Stimulated activated memory B cell treated with anti-CD40 and anti-IgM and Interleukin-4, amounts not matched to agents 10 μg/mL and 1 μg/mL and 100 μg/mL, for 72 hours (primary cell): ENCODE data around the gene ITPKC.

ENCODE experiments used
- ATAC-seq: fragments of 150-1000 bp; cut with Tn5 transposase; 2 replicates; pipeline ENCODE4 v1.10.0; 2021
- H3K27ac Mint-ChIP-seq: one replicate; pipeline ENCODE4 v1.8.0; 2022; ENCODE audit warnings: mild to moderate bottlenecking, mixed read lengths
- H3K27me3 Mint-ChIP-seq: one replicate; pipeline ENCODE4 v1.8.0; 2022; ENCODE audit warnings: mixed read lengths
- H3K36me3 Mint-ChIP-seq: one replicate; pipeline ENCODE4 v1.8.0; 2022; ENCODE audit warnings: mixed read lengths
- H3K4me1 Mint-ChIP-seq: one replicate; pipeline ENCODE4 v1.8.0; 2022; ENCODE audit warnings: mixed read lengths
- H3K4me3 Mint-ChIP-seq: one replicate; pipeline ENCODE4 v1.8.0; 2022; ENCODE audit warnings: mild to moderate bottlenecking, moderate library complexity, mixed read lengths
- H3K9me3 Mint-ChIP-seq: one replicate; pipeline ENCODE4 v1.8.0; 2022; ENCODE audit warnings: mixed read lengths

Gene ITPKC

DNA sequence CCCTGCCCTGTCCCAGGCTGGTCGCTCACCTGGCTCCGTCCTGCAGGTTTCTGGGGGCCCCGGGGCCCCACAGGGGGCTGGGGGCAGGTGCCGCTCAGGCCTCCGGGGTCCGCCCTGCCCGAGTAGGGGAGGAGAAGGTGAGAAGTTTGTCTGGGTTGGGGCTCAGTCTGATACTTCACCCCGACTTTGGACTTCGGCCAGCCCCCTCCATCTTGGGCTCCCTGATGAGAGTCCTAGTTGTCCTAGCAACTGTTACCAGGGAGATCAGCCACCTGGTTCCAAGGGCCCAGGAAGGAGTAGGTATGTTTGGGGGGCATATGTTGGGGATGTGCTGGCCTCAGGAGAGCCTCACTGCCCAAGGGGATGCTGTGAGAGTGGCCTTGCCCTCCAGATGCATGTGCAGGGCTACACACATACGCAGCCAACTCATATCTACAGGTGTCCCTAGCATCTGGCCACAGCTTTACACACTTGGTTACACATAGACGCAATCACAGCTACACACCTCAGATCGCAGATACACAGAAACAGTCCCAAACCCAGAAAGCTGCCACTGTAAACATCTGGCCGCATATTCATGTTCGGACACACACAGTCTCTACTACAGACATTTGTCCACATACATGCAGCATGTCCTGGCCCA lies 29.9 kb upstream of the ITPKC start:
- ATAC-seq, result no peak
- H3K4me1 Mint-ChIP-seq, result peaks cover 10% of the 10 kb centered on the region
- H3K9me3 Mint-ChIP-seq, result no peaks in the 10 kb centered on the region
- no peaks in the 10 kb centered on the region for H3K27me3 Mint-ChIP-seq
- H3K27ac Mint-ChIP-seq, result no peak overlapping the region
- peaks cover 34% of the 10 kb centered on the region for H3K36me3 Mint-ChIP-seq
- no peak overlapping the region for H3K4me3 Mint-ChIP-seq

DNA sequence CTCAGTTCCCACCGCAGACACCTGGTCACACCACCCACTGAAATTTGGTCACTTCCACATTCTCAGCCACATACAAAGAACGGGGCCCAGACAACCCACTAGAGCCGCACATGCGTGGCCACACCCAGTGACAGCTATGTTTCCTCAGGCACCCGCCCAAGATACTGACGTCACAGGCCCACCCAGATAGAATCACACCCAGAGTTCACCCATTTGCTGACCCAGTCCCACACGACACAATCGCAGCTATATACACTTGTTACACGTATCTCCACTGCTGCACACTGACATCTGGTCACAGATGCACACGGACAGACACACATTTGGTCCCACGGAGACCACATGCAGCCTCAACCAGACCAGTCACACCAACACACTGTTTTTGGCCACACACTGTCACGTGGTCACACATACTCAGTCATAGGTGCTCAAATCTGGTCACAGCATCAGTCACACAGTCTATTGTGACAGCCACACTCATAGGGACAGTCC lies 29.3 kb upstream of the ITPKC start:
- peaks cover 10% of the 10 kb centered on the region for H3K4me1 Mint-ChIP-seq
- no peak overlapping the region for H3K27ac Mint-ChIP-seq
- H3K9me3 Mint-ChIP-seq, result no peaks in the 10 kb centered on the region
- no peaks in the 10 kb centered on the region for H3K27me3 Mint-ChIP-seq
- peak; percentile 68 for ATAC-seq
- peaks cover 31% of the 10 kb centered on the region for H3K36me3 Mint-ChIP-seq
- no peak overlapping the region for H3K4me3 Mint-ChIP-seq

DNA sequence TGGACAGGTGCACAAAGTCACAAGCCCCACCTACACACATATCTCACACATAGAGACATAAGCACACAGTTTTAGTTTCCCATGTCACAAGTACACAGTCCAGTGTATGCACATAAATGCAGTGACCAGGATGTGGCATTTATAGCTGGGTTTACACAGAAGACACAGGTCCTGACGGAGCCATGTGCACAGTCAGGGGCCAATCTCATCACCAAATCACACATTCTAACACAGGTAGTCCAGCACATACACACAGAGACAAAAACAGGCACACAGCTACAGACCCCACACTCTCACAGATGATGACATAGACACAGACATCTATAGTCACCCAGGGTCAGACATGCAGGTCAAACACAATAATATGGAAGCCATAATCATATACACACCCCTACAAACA lies 28.6 kb upstream of the ITPKC start:
- H3K4me3 Mint-ChIP-seq, result no peak overlapping the region
- no peak for ATAC-seq
- H3K36me3 Mint-ChIP-seq, result peaks cover 31% of the 10 kb centered on the region
- H3K4me1 Mint-ChIP-seq, result peaks cover 10% of the 10 kb centered on the region
- H3K9me3 Mint-ChIP-seq, result no peaks in the 10 kb centered on the region
- H3K27me3 Mint-ChIP-seq, result no peaks in the 10 kb centered on the region
- H3K27ac Mint-ChIP-seq, result no peak overlapping the region

DNA sequence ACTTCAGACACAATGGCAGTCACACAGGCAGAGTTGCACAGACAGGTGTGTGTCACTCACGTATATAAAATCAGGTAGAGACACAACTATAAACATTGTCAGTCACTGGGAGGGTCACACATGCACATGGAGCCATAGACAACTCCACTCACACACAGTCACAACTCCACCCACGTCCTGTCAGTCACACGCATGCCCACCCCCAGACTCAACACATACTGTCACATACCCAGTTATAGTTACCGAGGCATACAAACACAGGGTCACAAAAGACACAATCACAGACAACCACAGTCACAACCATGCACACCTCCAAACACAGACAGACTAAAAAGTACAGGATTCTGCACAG lies 27.9 kb upstream of the ITPKC start:
- no peak overlapping the region for H3K27ac Mint-ChIP-seq
- no peaks in the 10 kb centered on the region for H3K27me3 Mint-ChIP-seq
- ATAC-seq, result no peak
- H3K4me1 Mint-ChIP-seq, result peaks cover 10% of the 10 kb centered on the region
- H3K9me3 Mint-ChIP-seq, result no peaks in the 10 kb centered on the region
- peaks cover 33% of the 10 kb centered on the region for H3K36me3 Mint-ChIP-seq
- H3K4me3 Mint-ChIP-seq, result no peak overlapping the region

DNA sequence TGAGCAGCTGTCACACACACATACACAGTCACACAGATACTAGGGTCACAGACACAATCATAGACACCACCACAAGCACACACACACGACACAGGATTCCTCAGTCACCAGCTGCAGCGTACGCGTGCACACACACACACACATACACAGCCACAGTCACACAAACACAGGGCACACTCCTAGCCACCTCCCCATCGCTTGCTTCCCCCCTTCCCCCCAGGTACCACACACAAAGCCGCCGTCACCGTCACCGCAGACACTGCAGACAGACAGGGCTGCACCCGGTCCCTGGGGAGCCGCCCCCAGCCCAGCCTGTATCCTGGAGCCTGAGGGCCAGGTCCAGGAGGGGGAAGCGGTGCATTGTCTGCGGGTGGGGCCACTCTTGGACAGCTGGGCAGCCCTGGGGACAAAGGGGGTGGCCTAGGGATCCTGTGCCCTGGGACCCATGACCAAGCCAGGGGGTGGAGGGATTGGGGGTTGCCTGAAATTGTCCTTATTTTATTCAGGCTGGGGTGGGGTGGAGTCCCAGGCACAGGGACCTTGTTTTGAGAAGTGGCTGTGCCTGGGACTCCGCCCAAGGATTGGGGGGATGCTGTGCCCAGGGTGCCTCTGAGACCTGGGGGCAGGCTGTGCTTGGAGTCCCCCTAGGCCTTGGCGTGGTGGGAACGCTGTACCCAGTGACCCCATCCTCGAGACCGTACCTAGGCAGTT lies 27.4 kb upstream of the ITPKC start:
- H3K4me1 Mint-ChIP-seq, result peaks cover 10% of the 10 kb centered on the region
- H3K4me3 Mint-ChIP-seq, result peak overlapping the region; percentile 54
- H3K27me3 Mint-ChIP-seq, result no peaks in the 10 kb centered on the region
- H3K36me3 Mint-ChIP-seq, result peaks cover 34% of the 10 kb centered on the region
- H3K9me3 Mint-ChIP-seq, result no peaks in the 10 kb centered on the region
- peak; percentile 49 for ATAC-seq
- no peak overlapping the region for H3K27ac Mint-ChIP-seq

DNA sequence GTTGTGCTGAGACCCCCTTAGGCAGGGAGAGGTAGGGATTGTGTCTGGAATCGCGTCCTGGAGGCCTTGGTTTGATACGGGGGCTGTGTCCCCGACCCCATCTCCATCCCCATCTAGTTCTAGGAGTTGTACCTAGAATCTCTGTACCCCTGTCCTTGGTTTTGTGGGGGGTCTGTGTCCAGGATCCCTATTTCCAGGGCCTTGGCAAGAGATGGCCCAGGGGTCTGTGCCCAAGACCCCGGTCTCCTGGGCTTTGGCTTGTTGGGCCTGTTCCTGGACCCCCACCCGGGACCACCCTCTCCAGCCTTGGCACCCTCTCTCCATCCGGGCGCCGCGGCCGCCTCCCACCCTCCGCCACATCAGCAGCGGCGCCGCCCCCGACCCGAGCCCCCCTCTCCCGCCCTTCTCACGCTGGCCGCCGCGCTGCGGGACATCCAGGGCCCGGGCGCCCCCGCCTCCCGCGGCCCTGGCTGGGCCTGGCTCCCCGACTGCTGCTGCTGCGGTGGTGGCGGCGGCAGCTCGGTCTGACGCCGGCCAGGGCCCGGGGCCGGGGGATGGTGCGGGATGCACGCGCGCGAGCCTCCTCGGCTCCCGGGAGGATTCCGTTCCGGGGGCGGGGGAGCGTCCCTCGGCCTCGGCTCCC lies 26.7 kb upstream of the ITPKC start, which contains the start of gene NUMBL:
NUMBL (minus strand) TSS at position 602 of the 643 bp plus-strand sequence; CDS start at position 434, 168 bp downstream.
- Mint-ChIP-seq H3K27me3 (no peaks in the 10 kb centered on the region), H3K9me3 (no peaks in the 10 kb centered on the region), H3K27ac (peak within 1 kb of the TSS; percentile 83), H3K36me3 (peaks cover 29% of the 10 kb centered on the region), H3K4me3 (peak within 1 kb of the TSS; percentile 92), H3K4me1 (peaks cover 10% of the 10 kb centered on the region)
- peak; percentile 39 for ATAC-seq

DNA sequence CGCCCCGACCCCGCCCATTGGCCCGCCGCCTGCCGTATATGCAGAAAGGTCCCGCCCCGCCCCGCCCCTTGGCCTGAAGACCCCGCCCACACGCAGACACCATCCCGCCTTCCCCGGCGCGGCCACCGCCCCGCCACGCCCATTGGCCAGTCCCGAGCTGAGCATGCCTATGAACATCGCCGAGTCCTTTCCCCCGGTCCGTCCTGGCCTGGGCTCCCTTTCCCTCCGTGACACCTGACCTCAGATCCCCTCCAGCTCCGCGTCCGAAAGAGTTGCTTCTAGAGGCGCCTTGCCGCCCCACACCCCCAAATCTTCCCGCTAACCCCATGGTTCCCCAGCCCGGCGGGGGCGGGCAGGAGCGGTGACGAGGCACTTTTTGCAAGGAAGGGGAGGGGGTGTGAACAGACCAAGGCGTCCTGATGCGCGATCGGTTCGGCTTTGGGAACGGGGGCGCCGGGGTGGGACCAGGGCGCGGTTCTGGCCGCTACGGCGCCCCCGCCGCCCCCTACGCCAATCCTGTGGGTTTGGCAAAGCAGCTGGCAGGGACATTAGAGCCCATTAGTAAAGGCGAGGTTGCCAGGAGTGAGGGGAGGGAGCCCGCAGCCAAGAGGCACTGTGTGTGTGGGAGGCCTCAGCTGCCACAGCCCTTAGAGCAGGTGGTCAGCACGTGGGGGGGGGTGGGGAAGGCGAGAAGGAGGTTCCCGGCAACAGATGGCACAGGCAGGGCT lies 26.1 kb upstream of the ITPKC start:
- H3K27me3 Mint-ChIP-seq, result no peaks in the 10 kb centered on the region
- peaks cover 22% of the 10 kb centered on the region for H3K36me3 Mint-ChIP-seq
- peak overlapping the region; percentile 92 for H3K4me3 Mint-ChIP-seq
- peak overlapping the region; percentile 83 for H3K27ac Mint-ChIP-seq
- no peaks in the 10 kb centered on the region for H3K9me3 Mint-ChIP-seq
- peaks cover 10% of the 10 kb centered on the region for H3K4me1 Mint-ChIP-seq
- ATAC-seq, result peak; percentile 81

DNA sequence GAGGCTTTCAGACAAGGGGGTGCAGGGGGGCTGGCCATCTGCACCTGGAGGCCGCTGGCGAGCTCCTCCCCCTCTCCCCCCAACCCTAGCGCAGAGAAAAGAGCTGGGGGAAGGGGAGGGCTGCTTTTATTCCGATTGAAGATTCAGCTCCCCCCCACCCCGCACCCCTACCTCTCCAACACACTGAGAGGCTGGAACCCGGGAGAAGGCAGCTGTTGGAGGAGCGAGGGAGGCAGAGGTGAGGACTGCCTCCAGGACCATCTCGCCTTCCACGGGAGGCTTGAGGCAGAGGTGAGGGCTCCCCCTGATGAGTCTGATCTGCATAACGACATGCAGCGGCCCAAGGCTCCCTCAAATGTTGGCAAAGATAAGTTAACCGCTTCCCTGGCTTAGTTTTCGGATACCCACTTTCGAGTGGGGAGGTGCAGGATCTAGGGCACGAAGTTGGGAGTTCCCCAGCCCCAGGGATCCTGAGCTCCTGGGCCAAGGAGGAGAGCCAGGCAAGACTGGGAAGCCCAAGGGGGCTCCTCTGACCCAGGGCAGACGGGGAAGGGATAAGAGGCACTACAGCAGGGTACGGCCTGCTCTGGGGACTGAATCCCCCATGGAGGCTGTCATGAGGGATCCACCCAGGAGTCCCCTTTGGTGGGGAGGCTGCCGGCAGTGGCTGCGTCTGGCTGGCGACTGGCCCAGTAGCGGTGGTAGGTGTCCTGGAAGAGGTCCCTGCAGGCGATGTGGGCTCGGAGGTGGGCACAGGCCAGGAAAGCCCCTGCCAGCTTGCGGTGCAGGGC lies 25.3 kb upstream of the ITPKC start:
- ATAC-seq, result no peak
- Mint-ChIP-seq H3K27me3 (no peaks in the 10 kb centered on the region), H3K36me3 (peaks cover 14% of the 10 kb centered on the region), H3K4me3 (peak overlapping the region; percentile 92), H3K27ac (peak overlapping the region; percentile 83), H3K9me3 (no peaks in the 10 kb centered on the region), H3K4me1 (peaks cover 10% of the 10 kb centered on the region)

DNA sequence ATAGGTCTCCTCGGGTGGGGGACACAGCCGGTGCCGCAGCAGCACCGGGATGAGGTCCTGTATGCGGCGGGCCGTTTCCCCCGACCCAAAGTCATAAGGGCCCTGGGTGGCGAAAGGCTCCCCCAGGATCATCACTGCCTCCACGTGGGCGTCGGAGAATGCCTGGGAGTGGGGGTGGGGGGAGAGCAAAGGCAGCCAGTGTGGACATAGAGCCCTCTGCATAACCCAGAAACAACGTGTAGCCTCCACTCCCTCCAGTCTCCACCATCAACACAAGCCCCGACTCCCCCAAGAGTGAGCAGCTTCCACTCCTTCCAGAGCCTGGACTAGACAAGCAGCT lies 24.7 kb upstream of the ITPKC start:
- no peaks in the 10 kb centered on the region for H3K27me3 Mint-ChIP-seq
- H3K36me3 Mint-ChIP-seq, result peaks cover 14% of the 10 kb centered on the region
- no peaks in the 10 kb centered on the region for H3K9me3 Mint-ChIP-seq
- peaks cover 10% of the 10 kb centered on the region for H3K4me1 Mint-ChIP-seq
- H3K27ac Mint-ChIP-seq, result peak overlapping the region; percentile 1
- ATAC-seq, result no peak
- H3K4me3 Mint-ChIP-seq, result no peak overlapping the region

DNA sequence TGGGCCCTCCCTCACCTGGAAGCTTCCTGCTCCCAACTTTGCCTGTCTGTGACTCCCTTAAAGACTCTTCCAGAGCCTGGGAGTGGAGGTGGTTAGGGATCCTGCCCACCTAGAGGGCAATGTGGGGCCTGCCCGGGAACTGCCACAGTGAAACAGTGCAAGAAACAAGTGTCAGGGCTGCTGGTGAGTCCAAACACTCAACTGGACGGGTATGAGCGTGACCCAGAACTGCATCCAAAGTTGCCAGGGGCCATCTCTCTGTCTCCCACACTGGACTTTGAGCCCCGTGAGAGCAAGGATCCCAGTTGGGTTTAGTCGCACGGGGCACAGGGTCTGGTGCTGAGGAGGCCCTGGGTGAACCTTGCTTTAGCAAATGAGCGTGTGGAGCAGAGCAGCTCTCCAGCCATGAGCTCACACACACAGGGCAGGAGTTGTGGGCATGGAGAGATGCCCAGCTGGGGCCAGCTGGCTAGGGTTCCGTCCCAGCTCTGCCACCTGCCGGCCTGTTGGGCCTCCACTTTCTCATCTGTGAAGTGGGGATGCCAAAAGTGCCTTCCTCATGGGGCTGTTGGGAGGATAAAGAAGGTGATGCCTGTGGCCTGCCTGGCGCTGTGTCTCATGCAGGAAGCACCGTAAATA lies 23.6 kb upstream of the ITPKC start:
- H3K4me1 Mint-ChIP-seq, result peaks cover 10% of the 10 kb centered on the region
- ATAC-seq, result no peak
- no peaks in the 10 kb centered on the region for H3K9me3 Mint-ChIP-seq
- no peak overlapping the region for H3K4me3 Mint-ChIP-seq
- H3K27me3 Mint-ChIP-seq, result no peaks in the 10 kb centered on the region
- peaks cover 14% of the 10 kb centered on the region for H3K36me3 Mint-ChIP-seq
- H3K27ac Mint-ChIP-seq, result peak overlapping the region; percentile 1

DNA sequence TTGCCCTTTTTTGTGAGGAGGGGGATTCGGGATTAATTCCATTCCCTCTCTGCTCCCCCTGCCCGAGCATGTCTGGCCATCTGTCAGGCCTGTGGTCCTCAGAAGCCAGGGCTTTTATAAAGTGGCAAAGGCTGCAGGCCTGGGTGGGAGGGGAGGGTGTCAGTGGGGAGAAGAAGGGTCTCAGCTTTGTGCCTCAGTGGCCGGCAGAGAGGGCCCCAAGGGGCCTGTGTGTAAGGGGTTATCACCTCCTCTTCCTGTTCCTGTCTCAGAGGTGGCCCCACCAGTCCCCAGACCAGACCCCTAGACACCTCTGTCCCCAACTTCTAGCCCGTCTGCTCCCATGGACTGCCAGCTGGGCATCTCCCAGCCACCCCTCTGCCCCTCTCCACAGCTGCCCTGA lies 23.0 kb upstream of the ITPKC start:
- no peak for ATAC-seq
- H3K27ac Mint-ChIP-seq, result peak overlapping the region; percentile 5
- no peak overlapping the region for H3K4me3 Mint-ChIP-seq
- H3K9me3 Mint-ChIP-seq, result no peaks in the 10 kb centered on the region
- peaks cover 14% of the 10 kb centered on the region for H3K36me3 Mint-ChIP-seq
- no peaks in the 10 kb centered on the region for H3K27me3 Mint-ChIP-seq
- H3K4me1 Mint-ChIP-seq, result peaks cover 10% of the 10 kb centered on the region

DNA sequence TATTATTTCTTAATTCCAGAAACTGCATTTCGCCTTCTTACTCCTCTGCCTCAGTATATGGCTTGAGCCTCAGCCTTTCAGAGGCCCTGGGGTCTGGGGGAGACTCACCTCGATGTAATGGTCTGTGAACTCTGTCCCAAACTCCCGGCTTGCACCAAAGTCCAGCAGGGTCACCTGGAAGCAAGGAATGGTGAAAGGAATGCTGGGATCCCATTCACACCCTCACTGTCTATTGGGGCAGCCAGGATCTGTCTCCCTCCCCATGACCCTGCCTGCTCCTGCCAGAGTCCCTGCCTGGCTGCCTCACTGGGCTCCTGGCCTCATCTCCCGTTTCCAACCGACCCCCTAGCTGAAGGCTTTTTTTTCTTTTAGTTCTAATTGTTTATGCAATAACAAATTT lies 21.0 kb upstream of the ITPKC start:
- Mint-ChIP-seq H3K36me3 (peaks cover 18% of the 10 kb centered on the region), H3K4me1 (peaks cover 10% of the 10 kb centered on the region), H3K9me3 (no peaks in the 10 kb centered on the region), H3K27me3 (no peaks in the 10 kb centered on the region), H3K4me3 (no peak overlapping the region), H3K27ac (no peak overlapping the region)
- no peak for ATAC-seq

DNA sequence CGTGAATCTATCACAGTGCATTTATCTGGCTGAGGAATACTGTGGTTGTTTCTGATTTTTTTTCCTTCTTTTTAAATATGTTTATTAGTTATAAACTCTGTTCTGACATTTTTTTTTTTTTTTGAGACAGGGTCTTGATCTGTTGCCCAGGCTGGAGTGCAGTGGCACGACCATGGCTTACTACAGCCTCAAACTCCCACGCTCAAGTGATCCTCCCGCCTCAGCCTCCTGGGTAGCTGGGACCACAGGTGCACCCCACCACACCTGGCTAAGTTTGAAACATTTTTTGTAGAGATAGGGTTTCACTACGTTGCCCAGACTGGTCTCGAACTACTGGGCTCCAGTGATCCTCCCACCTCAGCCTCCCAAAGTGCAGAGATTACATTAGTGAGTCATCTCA lies 19.9 kb upstream of the ITPKC start:
- no peak overlapping the region for H3K4me3 Mint-ChIP-seq
- no peak overlapping the region for H3K27ac Mint-ChIP-seq
- no peaks in the 10 kb centered on the region for H3K4me1 Mint-ChIP-seq
- no peak for ATAC-seq
- no peaks in the 10 kb centered on the region for H3K27me3 Mint-ChIP-seq
- H3K36me3 Mint-ChIP-seq, result peaks cover 26% of the 10 kb centered on the region
- H3K9me3 Mint-ChIP-seq, result no peaks in the 10 kb centered on the region

DNA sequence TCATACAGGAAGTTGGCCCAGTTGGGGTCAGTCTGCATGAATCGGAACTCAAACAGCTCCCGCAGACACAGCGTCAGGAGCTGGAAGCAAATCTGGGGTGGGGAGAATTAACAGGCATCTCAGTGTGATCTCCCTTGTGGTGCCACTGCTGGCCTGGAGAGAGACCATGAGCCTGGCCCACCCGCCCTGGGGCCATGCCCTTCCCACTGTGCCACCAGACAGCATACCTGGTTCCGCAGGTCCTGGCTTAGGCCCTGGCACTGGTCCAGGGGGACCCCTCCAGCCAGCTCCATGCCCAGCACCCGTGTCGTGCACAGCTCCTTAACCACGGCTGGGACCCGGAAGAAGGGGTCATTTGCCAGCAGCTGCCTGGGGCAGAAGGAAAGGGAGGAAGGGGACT lies 16.8 kb upstream of the ITPKC start:
- Mint-ChIP-seq H3K36me3 (peaks cover 38% of the 10 kb centered on the region), H3K9me3 (no peaks in the 10 kb centered on the region), H3K4me3 (no peak overlapping the region), H3K4me1 (no peaks in the 10 kb centered on the region), H3K27ac (no peak overlapping the region), H3K27me3 (no peaks in the 10 kb centered on the region)
- no peak for ATAC-seq
